Measurements from ENCODE around the gene SLC13A2. TPM values are rescaled to one million over a fixed set of nuclear protein-coding genes. Genes with fewer than 3 reads are reported as not detected.
"Not testable (repeated sequence)": the region's sequence is repeated elsewhere in the genome, so short reads cannot be mapped to it uniquely, and the experiment has no call there.

The SLC13A2 gene
- total RNA-seq, 1 experiment from 2014 or later = not detected

- H3K9me3 ChIP-seq (ENCODE audit: control insufficient read depth in 1 of 2, insufficient read depth in 1 of 2, low read depth in 1 of 2, low read length in 2 of 2); H3K9ac ChIP-seq (ENCODE audit: low read length); BruUV-seq (replicated peaks); CTCF ChIA-PET; H3K79me2 ChIP-seq (ENCODE audit: insufficient read depth, low read length); H3K4me2 ChIP-seq (ENCODE audit: low read length); DNase-seq (ENCODE audit: low read depth, low spot score); H3K4me1 ChIP-seq (ENCODE audit: control insufficient read depth in 1 of 2, insufficient read depth in 2 of 2, low read length in 2 of 2); RAD21 ChIA-PET (ENCODE audit: low non-redundant PET in 1 of 2, low total read pairs in 2 of 2, uncharacterized antibody in 2 of 2, unreplicated experiment in 2 of 2); ATAC-seq; POLR2A ChIA-PET; H3K36me3 ChIP-seq (ENCODE audit: control insufficient read depth in 1 of 2, insufficient read depth in 2 of 2, low read length in 2 of 2); H3K27me3 ChIP-seq (ENCODE audit: insufficient read depth, low read length); intact Hi-C loops (cut with micrococcal nuclease); H3K27ac ChIP-seq (ENCODE audit: low read depth, low read length); H4K20me1 ChIP-seq (ENCODE audit: insufficient read depth); H3K4me3 ChIP-seq (replicated peaks in 1 of 2; ENCODE audit: low read depth in 1 of 2, low read length in 2 of 2); H2AFZ ChIP-seq (ENCODE audit: low read depth, low read length, poor library complexity, severe bottlenecking); H3K9me2 ChIP-seq (ENCODE audit: insufficient read depth): not testable (repeated sequence)
Measured at GRCh38 chr17:28458881-28459280, 14.6 kb upstream of the SLC13A2 start.

- intact Hi-C loops (cut with micrococcal nuclease) = no loop called here
- ChIA-PET POLR2A (no interaction called here), CTCF (no interaction called here), RAD21 (ENCODE audit: low non-redundant PET in 1 of 2, low total read pairs in 2 of 2, uncharacterized antibody in 2 of 2, unreplicated experiment in 2 of 2) (no interaction called here)
- Histone ChIP-seq H3K27ac (ENCODE audit: low read depth, low read length) (no peak overlapping the region), H2AFZ (ENCODE audit: low read depth, low read length, poor library complexity, severe bottlenecking) (no peak overlapping the region), H3K36me3 (ENCODE audit: control insufficient read depth in 1 of 2, insufficient read depth in 2 of 2, low read length in 2 of 2) (no peaks in the 10 kb centered on the region), H3K4me2 (ENCODE audit: low read length) (no peak overlapping the region), H3K9ac (ENCODE audit: low read length) (no peak overlapping the region), H3K4me3 (replicated peaks in 1 of 2; ENCODE audit: low read depth in 1 of 2, low read length in 2 of 2) (no peak overlapping the region), H3K9me2 (ENCODE audit: insufficient read depth) (no peaks in the 10 kb centered on the region), H3K27me3 (ENCODE audit: insufficient read depth, low read length) (peaks cover 5% of the 10 kb centered on the region; the same call in 1 of the 2 replicates), H3K79me2 (ENCODE audit: insufficient read depth, low read length) (no peaks in the 10 kb centered on the region), H3K9me3 (ENCODE audit: control insufficient read depth in 1 of 2, insufficient read depth in 1 of 2, low read depth in 1 of 2, low read length in 2 of 2) (no peaks in the 10 kb centered on the region), H3K4me1 (ENCODE audit: control insufficient read depth in 1 of 2, insufficient read depth in 2 of 2, low read length in 2 of 2) (no peaks in the 10 kb centered on the region), H4K20me1 (ENCODE audit: insufficient read depth) (no peaks in the 10 kb centered on the region)
- no TSS peak for BruUV-seq (replicated peaks)
- TF ChIP-seq CEBPB (IDR thresholded peaks at IDR 0.05; ENCODE audit: low read depth) = no peak
- no peak for TF ChIP-seq ZBTB33 (IDR thresholded peaks at IDR 0.05; ENCODE audit: extremely low read depth, insufficient replicate concordance, low read length)
- TF ChIP-seq YY1 (IDR thresholded peaks at IDR 0.05; ENCODE audit: extremely low read depth, insufficient replicate concordance, low read depth, low read length) = no peak
- no peak for TF ChIP-seq ZFX (IDR thresholded peaks at IDR 0.05)
- no peak for TF ChIP-seq EGR1 (IDR thresholded peaks at IDR 0.05; ENCODE audit: low read depth)
- TF ChIP-seq SIN3A (IDR thresholded peaks at IDR 0.05; ENCODE audit: low read depth) = no peak
- no peak for TF ChIP-seq JUND (IDR thresholded peaks at IDR 0.05)
- DNase-seq (ENCODE audit: low read depth, low spot score) (no peak), ATAC-seq (no peak)
Measured at GRCh38 chr17:28460901-28461300, 12.5 kb upstream of the SLC13A2 start.

All from HCT116 (cell line).